Keratinocyte (primary cell): ENCODE data around the gene CPED1. TPM values are rescaled to one million over a fixed set of nuclear protein-coding genes. Genes with fewer than 3 reads are reported as not detected.

Experiments
- DNase-seq: peaks from one replicate; pipeline ENCODE4 v3.0.0-alpha.2; 2011; ENCODE audit warnings: low read depth, missing footprints, low spot score
- FAIRE-seq: peaks from 2 replicates; lab custom pipeline; 2011; peaks lifted over from hg19 to GRCh38; lab: Jason Lieb, UNC
- H2AFZ ChIP-seq: 2 replicates; pipeline ENCODE4 v1.6.0; 2012; ENCODE audit warnings: low read length, control low read depth, inconsistent platforms; ENCODE audit not compliant: control insufficient read depth
- H3K27ac ChIP-seq: 2 replicates; pipeline ENCODE4 v1.5.1; 2011; ENCODE audit warnings: low read length; ENCODE audit not compliant: control insufficient read depth, insufficient read depth
- H3K27me3 ChIP-seq: 3 replicates; pipeline ENCODE4 v1.6.0; 2011; ENCODE audit warnings: low read length; ENCODE audit not compliant: control insufficient read depth, insufficient read depth; ENCODE audit errors: extremely low read depth
- H3K36me3 ChIP-seq, 2 experiments: 2 replicates in 1 of 2; 3 replicates in 1 of 2; pipeline ENCODE4 v1.5.1; 2011; ENCODE audit warnings: low read length in 2 of 2, mild to moderate bottlenecking in 1 of 2; ENCODE audit not compliant: control insufficient read depth in 2 of 2, insufficient read depth in 2 of 2; ENCODE audit errors: extremely low read depth in 1 of 2
- H3K4me1 ChIP-seq: 3 replicates; pipeline ENCODE4 v1.5.1; 2011; ENCODE audit warnings: low read length; ENCODE audit not compliant: control insufficient read depth, insufficient read depth; ENCODE audit errors: extremely low read depth
- H3K4me2 ChIP-seq: 3 replicates; pipeline ENCODE4 v1.6.0; 2011; ENCODE audit warnings: low read depth, low read length; ENCODE audit not compliant: control insufficient read depth, insufficient read depth; ENCODE audit errors: extremely low read depth
- H3K4me3 ChIP-seq, 3 experiments: fragments of 200-600 bp in 1 of 3; sonication (generic) in 1 of 3; 2 replicates in 2 of 3; 3 replicates in 1 of 3; pipeline ENCODE4 v1.5.1; 2011 to 2016; ENCODE audit warnings: low read length in 3 of 3, mild to moderate bottlenecking in 3 of 3, control low read depth in 2 of 3, inconsistent platforms in 1 of 3, low read depth in 1 of 3, mixed read lengths in 1 of 3, mixed run types in 1 of 3, moderate library complexity in 1 of 3; ENCODE audit not compliant: control insufficient read depth in 2 of 3, insufficient read depth in 2 of 3; ENCODE audit errors: extremely low read depth in 1 of 3
- H3K79me2 ChIP-seq: 2 replicates; pipeline ENCODE4 v1.6.0; 2012; ENCODE audit warnings: low read length; ENCODE audit not compliant: control insufficient read depth, insufficient read depth
- H3K9ac ChIP-seq: 3 replicates; pipeline ENCODE4 v1.6.0; 2011; ENCODE audit warnings: low read length; ENCODE audit not compliant: control insufficient read depth, insufficient read depth; ENCODE audit errors: extremely low read depth
- H3K9me1 ChIP-seq: 3 replicates; pipeline ENCODE4 v1.6.0; 2011; ENCODE audit warnings: low read length; ENCODE audit not compliant: control insufficient read depth, insufficient read depth; ENCODE audit errors: extremely low read depth
- H3K9me3 ChIP-seq: 2 replicates; pipeline ENCODE4 v1.5.1; 2012; ENCODE audit warnings: low read depth, low read length; ENCODE audit not compliant: control insufficient read depth
- H4K20me1 ChIP-seq: 3 replicates; pipeline ENCODE4 v1.6.0; 2011; ENCODE audit warnings: low read length; ENCODE audit not compliant: control insufficient read depth, insufficient read depth; ENCODE audit errors: extremely low read depth
- CTCF ChIP-seq, 3 experiments: IDR thresholded peaks in 1 of 3; conservative IDR thresholded peaks in 1 of 3; optimal IDR thresholded peaks in 1 of 3; 2 replicates in 2 of 3; 3 replicates in 1 of 3; pipeline versions ENCODE3 to v1.5.1; 2011; ENCODE audit warnings: low read length in 3 of 3, mild to moderate bottlenecking in 3 of 3, moderate library complexity in 2 of 3, control low read depth in 1 of 3, inconsistent platforms in 1 of 3; ENCODE audit not compliant: insufficient read depth in 2 of 3; ENCODE audit errors: extremely low read depth in 1 of 3
- EZH2 ChIP-seq: IDR thresholded peaks from one replicate; pipeline ENCODE4 v1.6.1; 2012; ENCODE audit warnings: inconsistent platforms, mild to moderate bottlenecking, low read length, moderate library complexity
- dilution Hi-C: fragments of 300-500 bp; cut with MboI; formaldehyde crosslinking; loops from one replicate; pipeline ENCODE4 v1.7.0; 2020; ENCODE audit warnings: low sequenced_read_pairs; ENCODE audit not compliant: extremely low pct_ligation_motif_present
- polyA plus RNA-seq, 5 experiments: library from polyadenylated mRNA; depleted of rRNA in 3 of 5; stranded (reverse) in 3 of 5; stranded (forward) in 1 of 5; unstranded in 1 of 5; fragments of >200 nt; gene quantifications; 1 replicate in 1 of 5; 2 replicates in 3 of 5; 3 replicates in 1 of 5; pipeline versions ENCODE4 v1.2.1 to v1.2.3, GENCODE V29; 2011 to 2012; ENCODE audit warnings: missing spikeins in 2 of 5, low read depth in 1 of 5, low replicate concordance in 1 of 5

The CPED1 gene
- polyA plus RNA-seq, 1 donor (not counting 4 experiments of a cell fraction or from before 2014, with no cell fraction given): 0.62 TPM

GRCh38 chr7:121180436-121181063, 192.0 kb downstream of the CPED1 start:
- H3K27ac ChIP-seq: no peak overlapping the region
- no peaks in the 10 kb centered on the region for H3K36me3 ChIP-seq
- no peaks in the 10 kb centered on the region for H3K9me3 ChIP-seq
- FAIRE-seq: no peak
- H3K79me2 ChIP-seq: no peaks in the 10 kb centered on the region
- H4K20me1 ChIP-seq: no peaks in the 10 kb centered on the region
- no peak overlapping the region for H3K4me3 ChIP-seq
- H3K9ac ChIP-seq: no peak overlapping the region
- H3K4me1 ChIP-seq: no peaks in the 10 kb centered on the region
- H2AFZ ChIP-seq: no peak overlapping the region
- H3K9me1 ChIP-seq: no peaks in the 10 kb centered on the region
- no peaks in the 10 kb centered on the region for H3K27me3 ChIP-seq
- H3K4me2 ChIP-seq: no peak overlapping the region
- TF ChIP-seq CTCF (optimal IDR thresholded peaks at IDR 0.05 in 1 of 3, IDR thresholded peaks at IDR 0.05 in 1 of 3, conservative IDR thresholded peaks at IDR 0.05 in 1 of 3; ENCODE audit: extremely low read depth in 1 of 3, insufficient read depth in 2 of 3, low read length in 3 of 3): no peak
- no peak for TF ChIP-seq EZH2
- DNase-seq: no peak
- dilution Hi-C loops: no loop called here

- Histone ChIP-seq H3K4me1 (no peaks in the 10 kb centered on the region), H2AFZ (no peak overlapping the region), H3K9me1 (no peaks in the 10 kb centered on the region), H3K79me2 (no peaks in the 10 kb centered on the region), H3K27ac (no peak overlapping the region), H3K4me2 (no peak overlapping the region), H3K36me3 (no peaks in the 10 kb centered on the region), H3K4me3 (no peak overlapping the region), H3K27me3 (no peaks in the 10 kb centered on the region), H3K9me3 (no peaks in the 10 kb centered on the region), H3K9ac (no peak overlapping the region), H4K20me1 (no peaks in the 10 kb centered on the region)
- dilution Hi-C loops: no loop called here
- DNase-seq (no peak), FAIRE-seq (no peak)
- TF ChIP-seq EZH2 (no peak), CTCF (optimal IDR thresholded peaks at IDR 0.05 in 1 of 3, IDR thresholded peaks at IDR 0.05 in 1 of 3, conservative IDR thresholded peaks at IDR 0.05 in 1 of 3; ENCODE audit: extremely low read depth in 1 of 3, insufficient read depth in 2 of 3, low read length in 3 of 3) (no peak)
Observed at GRCh38 chr7:121181357-121181756, 192.8 kb downstream of the CPED1 start.
